Stomach (tissue), 4 donors: ENCODE measurements around the gene LRRN3.

ENCODE experiments used
- EP300 ChIP-seq: sonication (generic); formaldehyde crosslinking; IDR thresholded peaks from one replicate; pipeline ENCODE4 v1.6.1; 2017; ENCODE audit warnings: antibody characterized with exemption
- POLR2A ChIP-seq, 4 donors: fragments of 450-650 bp; IDR thresholded peaks; one replicate each; pipeline ENCODE4 v1.6.1; 2016; ENCODE audit warnings: antibody characterized with exemption in 4 of 4, control low read depth in 2 of 4, mild to moderate bottlenecking in 1 of 4, moderate library complexity in 1 of 4

DNA sequence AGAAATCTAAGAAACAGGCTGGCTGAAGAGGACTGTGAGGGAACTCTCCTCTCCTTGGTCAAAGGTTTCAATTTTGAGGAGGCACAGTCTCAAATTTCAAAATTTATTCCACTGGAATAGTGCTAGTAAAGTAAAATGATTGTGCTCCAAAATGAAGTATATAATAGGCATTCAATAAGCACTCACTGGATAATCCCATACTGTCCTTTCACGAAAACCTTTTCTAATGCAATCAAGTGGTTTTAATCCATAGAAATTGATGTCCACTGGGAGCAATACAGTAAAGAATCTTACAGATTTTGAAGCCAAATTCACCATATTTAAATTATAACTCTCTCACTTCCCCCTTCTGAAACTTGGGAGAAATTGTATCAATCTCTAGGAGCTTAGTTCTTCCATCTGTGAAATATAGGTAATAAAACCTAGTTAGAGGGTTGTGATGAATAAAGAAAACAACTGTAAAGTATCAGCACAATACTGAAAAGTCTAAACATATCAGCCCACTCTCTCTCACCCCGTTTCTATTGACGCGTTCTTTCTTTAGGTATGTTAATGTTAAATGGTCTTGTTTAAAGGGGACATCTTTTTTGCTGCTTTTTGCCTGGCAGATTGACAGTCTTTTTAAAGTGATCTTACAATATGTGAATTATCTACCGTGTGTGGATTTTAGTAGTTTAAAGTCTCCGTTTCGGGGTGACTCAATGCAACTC lies 40.8 kb upstream of the LRRN3 start:
- TF ChIP-seq EP300 (no peak), POLR2A (IDR thresholded peaks at IDR 0.05) (no peak)
